HepG2 (cell line): Measurements from ENCODE around the gene VCPKMT. TPM values are rescaled to one million over a fixed set of nuclear protein-coding genes. Genes with fewer than 3 reads are reported as not detected.

Experiments
- CBX5 ChIP-seq: sonication (generic); formaldehyde crosslinking; IDR thresholded peaks from 2 replicates; pipeline ENCODE4 v1.4.0; 2020; ENCODE audit warnings: missing genetic modification reagents, borderline replicate concordance
- CEBPG ChIP-seq: IDR thresholded peaks from 2 replicates; pipeline ENCODE4 v1.6.1; 2016
- DR1 ChIP-seq: sonication (generic); formaldehyde crosslinking; IDR thresholded peaks from 2 replicates; pipeline ENCODE4 v1.8.0; 2021; ENCODE audit warnings: mild to moderate bottlenecking, missing genetic modification reagents, inconsistent platforms
- FOXA3 ChIP-seq: IDR thresholded peaks from 2 replicates; pipeline ENCODE4 v1.6.1; 2016; ENCODE audit warnings: missing genetic modification reagents, missing compliant biosample characterization
- HIVEP1 ChIP-seq: sonication (generic); formaldehyde crosslinking; IDR thresholded peaks from 2 replicates; pipeline ENCODE4 v1.4.0; 2020; ENCODE audit warnings: mild to moderate bottlenecking, missing genetic modification reagents
- HOXA3 ChIP-seq: sonication (generic); formaldehyde crosslinking; IDR thresholded peaks from 2 replicates; pipeline ENCODE4 v1.5.0; 2020; ENCODE audit warnings: missing genetic modification reagents
- IKZF4 ChIP-seq: sonication (generic); formaldehyde crosslinking; IDR thresholded peaks from 2 replicates; pipeline ENCODE4 v1.5.1; 2020; ENCODE audit warnings: borderline replicate concordance, mild to moderate bottlenecking, low read depth, missing genetic modification reagents; ENCODE audit errors: not compliant biosample characterization
- MAFG ChIP-seq: sonication (generic); formaldehyde crosslinking; IDR thresholded peaks from 2 replicates; pipeline ENCODE4 v1.5.1; 2020; ENCODE audit warnings: mild to moderate bottlenecking, missing genetic modification reagents
- MAFK ChIP-seq, 2 experiments: IDR thresholded peaks in 1 of 2; conservative IDR thresholded peaks in 1 of 2; 2 replicates each; pipeline ENCODE4 v1.6.1; 2011; ENCODE audit warnings: improper control_type of control experiment in 2 of 2, low read length in 2 of 2
- NFYC ChIP-seq: IDR thresholded peaks from 2 replicates; pipeline ENCODE4 v1.6.1; 2016; ENCODE audit warnings: missing genetic modification reagents, missing compliant biosample characterization
- RARA ChIP-seq: IDR thresholded peaks from 2 replicates; pipeline ENCODE4 v1.6.1; 2016; ENCODE audit warnings: missing genetic modification reagents, missing compliant biosample characterization
- TBP ChIP-seq: sonication (generic); formaldehyde crosslinking; IDR thresholded peaks from 2 replicates; pipeline ENCODE4 v1.5.0; 2020; ENCODE audit warnings: missing genetic modification reagents
- TSC22D2 ChIP-seq: sonication (generic); formaldehyde crosslinking; IDR thresholded peaks from 2 replicates; pipeline ENCODE4 v1.5.1; 2020; ENCODE audit warnings: missing genetic modification reagents, mild to moderate bottlenecking, borderline replicate concordance
- XBP1 ChIP-seq: sonication (generic); formaldehyde crosslinking; IDR thresholded peaks from 2 replicates; pipeline ENCODE4 v1.5.0; 2020; ENCODE audit warnings: missing genetic modification reagents
- ZEB1 ChIP-seq: IDR thresholded peaks from 2 replicates; pipeline ENCODE4 v1.6.1; 2012; ENCODE audit warnings: mild to moderate bottlenecking, low read depth, inconsistent platforms; ENCODE audit not compliant: insufficient replicate concordance
- ZFAT ChIP-seq: sonication (generic); formaldehyde crosslinking; conservative IDR thresholded peaks from 2 replicates; pipeline ENCODE4 v1.8.1; 2023; ENCODE audit warnings: missing genetic modification reagents, inconsistent platforms
- ZFY ChIP-seq: sonication (generic); formaldehyde crosslinking; IDR thresholded peaks from 2 replicates; pipeline ENCODE4 v1.4.0; 2020; ENCODE audit warnings: missing genetic modification reagents
- ZNF256 ChIP-seq: sonication (generic); formaldehyde crosslinking; conservative IDR thresholded peaks from 2 replicates; pipeline ENCODE4 v1.4.0; 2020; ENCODE audit warnings: missing genetic modification reagents
- ZNF292 ChIP-seq: sonication (generic); formaldehyde crosslinking; IDR thresholded peaks from 2 replicates; pipeline ENCODE4 v1.8.1; 2022; ENCODE audit warnings: mild to moderate bottlenecking, low read depth, missing genetic modification reagents, borderline replicate concordance
- ZNF788 ChIP-seq: sonication (generic); formaldehyde crosslinking; IDR thresholded peaks from 2 replicates; pipeline ENCODE4 v1.5.0; 2020; ENCODE audit warnings: mild to moderate bottlenecking, missing genetic modification reagents, borderline replicate concordance
- polyA plus RNA-seq, 8 experiments: library from polyadenylated mRNA; depleted of rRNA in 3 of 8; stranded (reverse) in 7 of 8; unstranded in 1 of 8; fragments of >200 nt; fragmentation: Illumina TruSeq in 4 of 8; extraction: Trizol in 4 of 8; gene quantifications; 2 replicates each; pipeline versions ENCODE4 v1.2.1 to v1.2.3, GENCODE V29; 2011 to 2016; ENCODE audit warnings: low read depth in 4 of 8, missing spikeins in 1 of 8, mixed read lengths in 1 of 8; ENCODE audit not compliant: insufficient read depth in 1 of 8
- total RNA-seq, 5 experiments: library from RNA; depleted of rRNA; stranded (reverse); fragments of >200 nt; fragmentation: Illumina TruSeq; extraction: Trizol; gene quantifications; 2 replicates each; pipeline ENCODE4 v1.2.3, GENCODE V29; 2016; ENCODE audit warnings: low read depth in 1 of 5
- TF ChIP-seq, protein P1 (sequence below): IDR thresholded peaks from 2 replicates; pipeline ENCODE4 v1.6.1; 2016
- TF ChIP-seq, protein P2 (sequence below): sonication (generic); formaldehyde crosslinking; IDR thresholded peaks from 2 replicates; pipeline ENCODE4 v1.4.0; 2020; ENCODE audit warnings: missing genetic modification reagents, borderline replicate concordance
- TF ChIP-seq, protein P3 (sequence below): sonication (generic); formaldehyde crosslinking; conservative IDR thresholded peaks from 2 replicates; pipeline ENCODE4 v1.4.0; 2020; ENCODE audit warnings: missing genetic modification reagents
- TF ChIP-seq, protein P4 (sequence below): sonication (generic); formaldehyde crosslinking; IDR thresholded peaks from 2 replicates; pipeline ENCODE4 v1.4.0; 2020; ENCODE audit warnings: missing genetic modification reagents
- TF ChIP-seq, protein P5 (sequence below): sonication (generic); formaldehyde crosslinking; IDR thresholded peaks from 2 replicates; pipeline ENCODE4 v1.5.0; 2020; ENCODE audit warnings: missing genetic modification reagents, mild to moderate bottlenecking, borderline replicate concordance

VCPKMT gene
- total and polyA plus RNA-seq, 2 of the 13 experiments (the other 11 are each of a cell fraction or from before 2014, with no cell fraction given), result 3.9 to 5.4 TPM

DNA sequence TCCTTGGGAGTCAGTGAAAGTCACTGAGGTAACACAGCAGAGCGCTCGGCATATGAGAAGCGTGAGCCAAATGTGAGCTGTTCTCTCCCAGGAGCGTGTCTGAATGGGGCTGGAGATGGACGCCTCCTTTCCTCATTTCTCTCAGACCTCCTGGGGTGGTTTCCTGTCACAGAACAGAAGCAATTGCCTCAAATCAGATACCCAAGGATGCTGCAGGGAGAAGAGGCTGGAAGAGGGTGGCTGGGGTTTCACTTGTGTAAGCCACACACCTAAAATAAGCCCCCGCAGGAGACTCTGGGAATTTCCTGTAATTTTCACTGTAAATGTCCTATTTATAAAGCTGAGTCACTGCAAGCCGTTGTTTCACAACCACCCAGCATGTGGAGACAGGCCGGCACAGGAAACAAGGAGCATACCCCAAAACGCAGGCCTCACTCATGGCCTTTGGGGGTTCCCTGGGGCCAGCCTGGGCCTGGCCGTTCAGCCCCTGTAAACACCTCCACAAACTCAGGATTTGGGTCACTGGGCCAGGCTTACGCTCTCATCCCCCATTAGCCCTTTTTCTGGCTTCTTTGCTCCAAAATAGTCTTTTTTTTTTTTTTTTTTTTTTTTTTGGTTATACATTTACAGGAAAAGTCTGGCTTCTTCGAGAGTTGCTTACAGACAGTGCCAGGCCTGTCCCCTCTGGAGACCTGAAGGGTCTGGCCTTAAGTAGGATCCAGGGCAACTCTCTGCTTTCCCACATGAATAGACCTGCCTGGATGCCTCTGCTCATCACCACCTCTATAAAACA is 55.3 kb downstream of the VCPKMT start (continued):
- TF ChIP-seq TBP (no peak), IKZF4 (CRISPR knock-in tag) (peak; percentile 9), HIVEP1 (0 out of 2 replicates have a peak, but pooled peaks have one; percentile 26), NFYC (CRISPR knock-in tag) (no peak), ZFY (CRISPR knock-in tag) (peak; percentile 62; the same call in 1 of the 2 replicates), TSC22D2 (CRISPR knock-in tag) (no peak), ZNF256 (CRISPR knock-in tag) (0 out of 2 replicates have a peak, but pooled peaks have one; percentile 27), FOXA3 (CRISPR knock-in tag) (peak; percentile 54), DR1 (CRISPR knock-in tag) (0 out of 2 replicates have a peak, but pooled peaks have one; percentile 28), MAFG (CRISPR knock-in tag) (0 out of 2 replicates have a peak, but pooled peaks have one; percentile 50), HOXA3 (CRISPR knock-in tag) (peak; percentile 24; the same call in 1 of the 2 replicates), ZNF292 (CRISPR knock-in tag) (0 out of 2 replicates have a peak, but pooled peaks have one; percentile 5), CEBPG (CRISPR knock-in tag) (peak; percentile 91), MAFK (conservative IDR thresholded peaks at IDR 0.05 in 1 of 2, IDR thresholded peaks at IDR 0.05 in 1 of 2; ENCODE audit: low read length in 2 of 2) (peak; percentile 38 to 69), ZNF788 (CRISPR knock-in tag) (0 out of 2 replicates have a peak, but pooled peaks have one; percentile 10), XBP1 (CRISPR knock-in tag) (peak; percentile 64; the same call in 1 of the 2 replicates), CBX5 (CRISPR knock-in tag) (no peak), ZEB1 (peak; percentile 49), ZFAT (CRISPR knock-in tag) (peak; percentile 61; the same call in 1 of the 2 replicates), RARA (CRISPR knock-in tag) (peak; percentile 44; the same call in 1 of the 2 replicates)
- TF ChIP-seq, protein P1, sequence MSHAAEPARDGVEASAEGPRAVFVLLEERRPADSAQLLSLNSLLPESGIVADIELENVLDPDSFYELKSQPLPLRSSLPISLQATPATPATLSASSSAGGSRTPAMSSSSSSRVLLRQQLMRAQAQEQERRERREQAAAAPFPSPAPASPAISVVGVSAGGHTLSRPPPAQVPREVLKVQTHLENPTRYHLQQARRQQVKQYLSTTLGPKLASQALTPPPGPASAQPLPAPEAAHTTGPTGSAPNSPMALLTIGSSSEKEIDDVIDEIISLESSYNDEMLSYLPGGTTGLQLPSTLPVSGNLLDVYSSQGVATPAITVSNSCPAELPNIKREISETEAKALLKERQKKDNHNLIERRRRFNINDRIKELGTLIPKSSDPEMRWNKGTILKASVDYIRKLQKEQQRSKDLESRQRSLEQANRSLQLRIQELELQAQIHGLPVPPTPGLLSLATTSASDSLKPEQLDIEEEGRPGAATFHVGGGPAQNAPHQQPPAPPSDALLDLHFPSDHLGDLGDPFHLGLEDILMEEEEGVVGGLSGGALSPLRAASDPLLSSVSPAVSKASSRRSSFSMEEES (CRISPR knock-in tag), result 0 out of 2 replicates have a peak, but pooled peaks have one; percentile 25
- TF ChIP-seq, protein P2, sequence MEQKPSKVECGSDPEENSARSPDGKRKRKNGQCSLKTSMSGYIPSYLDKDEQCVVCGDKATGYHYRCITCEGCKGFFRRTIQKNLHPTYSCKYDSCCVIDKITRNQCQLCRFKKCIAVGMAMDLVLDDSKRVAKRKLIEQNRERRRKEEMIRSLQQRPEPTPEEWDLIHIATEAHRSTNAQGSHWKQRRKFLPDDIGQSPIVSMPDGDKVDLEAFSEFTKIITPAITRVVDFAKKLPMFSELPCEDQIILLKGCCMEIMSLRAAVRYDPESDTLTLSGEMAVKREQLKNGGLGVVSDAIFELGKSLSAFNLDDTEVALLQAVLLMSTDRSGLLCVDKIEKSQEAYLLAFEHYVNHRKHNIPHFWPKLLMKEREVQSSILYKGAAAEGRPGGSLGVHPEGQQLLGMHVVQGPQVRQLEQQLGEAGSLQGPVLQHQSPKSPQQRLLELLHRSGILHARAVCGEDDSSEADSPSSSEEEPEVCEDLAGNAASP (CRISPR knock-in tag), result 0 out of 2 replicates have a peak, but pooled peaks have one; percentile 39
- TF ChIP-seq, protein P3, sequence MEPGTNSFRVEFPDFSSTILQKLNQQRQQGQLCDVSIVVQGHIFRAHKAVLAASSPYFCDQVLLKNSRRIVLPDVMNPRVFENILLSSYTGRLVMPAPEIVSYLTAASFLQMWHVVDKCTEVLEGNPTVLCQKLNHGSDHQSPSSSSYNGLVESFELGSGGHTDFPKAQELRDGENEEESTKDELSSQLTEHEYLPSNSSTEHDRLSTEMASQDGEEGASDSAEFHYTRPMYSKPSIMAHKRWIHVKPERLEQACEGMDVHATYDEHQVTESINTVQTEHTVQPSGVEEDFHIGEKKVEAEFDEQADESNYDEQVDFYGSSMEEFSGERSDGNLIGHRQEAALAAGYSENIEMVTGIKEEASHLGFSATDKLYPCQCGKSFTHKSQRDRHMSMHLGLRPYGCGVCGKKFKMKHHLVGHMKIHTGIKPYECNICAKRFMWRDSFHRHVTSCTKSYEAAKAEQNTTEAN (CRISPR knock-in tag), result peak; percentile 75
- TF ChIP-seq, protein P4, sequence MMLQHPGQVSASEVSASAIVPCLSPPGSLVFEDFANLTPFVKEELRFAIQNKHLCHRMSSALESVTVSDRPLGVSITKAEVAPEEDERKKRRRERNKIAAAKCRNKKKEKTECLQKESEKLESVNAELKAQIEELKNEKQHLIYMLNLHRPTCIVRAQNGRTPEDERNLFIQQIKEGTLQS (CRISPR knock-in tag), result peak; percentile 84
- TF ChIP-seq, protein P5, sequence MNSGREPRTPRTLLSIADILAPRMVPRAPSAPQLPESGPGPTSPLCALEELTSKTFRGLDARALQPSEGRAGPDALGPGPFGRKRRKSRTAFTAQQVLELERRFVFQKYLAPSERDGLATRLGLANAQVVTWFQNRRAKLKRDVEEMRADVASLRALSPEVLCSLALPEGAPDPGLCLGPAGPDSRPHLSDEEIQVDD (CRISPR knock-in tag), result no peak
